D721Med (cell line): ENCODE measurements around the gene C6orf89.
A peak's percentile ranks its signal among the peaks of the same experiment; 100 is the strongest.

Experiments used
- DNase-seq: peaks from one replicate; pipeline ENCODE4 v3.0.0; 2011; ENCODE audit warnings: low spot score; ENCODE audit not compliant: insufficient read length
- FAIRE-seq: peaks from 2 replicates; lab custom pipeline; 2011; peaks lifted over from hg19 to GRCh38; lab: Jason Lieb, UNC
- TF ChIP-seq, protein P1 (sequence below): IDR thresholded peaks from 2 replicates; pipeline ENCODE4 v1.5.1; 2012; ENCODE audit warnings: mild to moderate bottlenecking, control low read depth; ENCODE audit not compliant: insufficient read depth; ENCODE audit errors: missing control alignments

C6orf89 gene

DNA sequence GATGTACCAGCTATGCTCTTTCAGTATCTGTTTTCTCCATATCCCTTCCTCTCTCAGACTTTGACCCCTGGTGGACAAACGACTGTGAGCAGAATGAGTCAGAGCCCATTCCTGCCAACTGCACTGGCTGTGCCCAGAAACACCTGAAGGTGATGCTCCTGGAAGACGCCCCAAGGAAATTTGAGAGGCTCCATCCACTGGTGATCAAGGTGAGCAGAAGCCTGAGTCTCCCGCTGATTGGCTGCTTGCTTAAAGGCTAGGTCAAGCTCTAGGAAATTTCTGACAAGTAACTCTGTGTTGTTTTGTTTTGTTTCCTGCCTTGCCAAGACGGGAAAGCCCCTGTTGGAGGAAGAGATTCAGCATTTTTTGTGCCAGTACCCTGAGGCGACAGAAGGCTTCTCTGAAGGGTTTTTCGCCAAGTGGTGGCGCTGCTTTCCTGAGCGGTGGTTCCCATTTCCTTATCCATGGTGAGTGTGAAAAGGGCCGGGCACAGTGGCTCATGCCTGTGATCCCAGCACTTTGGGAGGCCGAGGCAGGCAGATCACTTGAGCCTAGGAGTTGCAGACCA, 28.6 kb downstream of the C6orf89 start:
- TF ChIP-seq, protein P1, sequence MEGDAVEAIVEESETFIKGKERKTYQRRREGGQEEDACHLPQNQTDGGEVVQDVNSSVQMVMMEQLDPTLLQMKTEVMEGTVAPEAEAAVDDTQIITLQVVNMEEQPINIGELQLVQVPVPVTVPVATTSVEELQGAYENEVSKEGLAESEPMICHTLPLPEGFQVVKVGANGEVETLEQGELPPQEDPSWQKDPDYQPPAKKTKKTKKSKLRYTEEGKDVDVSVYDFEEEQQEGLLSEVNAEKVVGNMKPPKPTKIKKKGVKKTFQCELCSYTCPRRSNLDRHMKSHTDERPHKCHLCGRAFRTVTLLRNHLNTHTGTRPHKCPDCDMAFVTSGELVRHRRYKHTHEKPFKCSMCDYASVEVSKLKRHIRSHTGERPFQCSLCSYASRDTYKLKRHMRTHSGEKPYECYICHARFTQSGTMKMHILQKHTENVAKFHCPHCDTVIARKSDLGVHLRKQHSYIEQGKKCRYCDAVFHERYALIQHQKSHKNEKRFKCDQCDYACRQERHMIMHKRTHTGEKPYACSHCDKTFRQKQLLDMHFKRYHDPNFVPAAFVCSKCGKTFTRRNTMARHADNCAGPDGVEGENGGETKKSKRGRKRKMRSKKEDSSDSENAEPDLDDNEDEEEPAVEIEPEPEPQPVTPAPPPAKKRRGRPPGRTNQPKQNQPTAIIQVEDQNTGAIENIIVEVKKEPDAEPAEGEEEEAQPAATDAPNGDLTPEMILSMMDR: peak; percentile 2
- DNase-seq (no peak), FAIRE-seq (no peak)

DNA sequence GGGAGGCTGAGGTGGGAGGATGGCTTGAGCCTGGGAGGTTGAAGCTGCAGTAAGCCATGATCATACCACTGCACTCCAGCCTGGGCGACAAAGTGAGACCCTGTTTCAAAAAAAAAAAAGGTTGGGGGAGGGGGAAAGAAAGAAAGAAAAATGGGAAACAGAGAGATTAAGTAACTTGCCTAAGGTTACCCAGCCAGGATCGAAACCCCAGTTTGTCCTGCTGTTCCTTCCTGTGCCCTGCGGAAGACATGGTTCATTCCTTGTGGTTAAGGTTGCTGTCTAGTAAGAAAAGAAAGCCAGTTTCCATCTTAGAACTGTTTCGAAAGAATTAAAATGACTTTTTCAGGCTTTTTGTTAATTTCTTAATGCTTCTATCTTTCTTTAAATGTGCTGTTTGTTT, 29.8 kb downstream of the C6orf89 start:
- FAIRE-seq (no peak), DNase-seq (no peak)
- TF ChIP-seq, protein P1: no peak

DNA sequence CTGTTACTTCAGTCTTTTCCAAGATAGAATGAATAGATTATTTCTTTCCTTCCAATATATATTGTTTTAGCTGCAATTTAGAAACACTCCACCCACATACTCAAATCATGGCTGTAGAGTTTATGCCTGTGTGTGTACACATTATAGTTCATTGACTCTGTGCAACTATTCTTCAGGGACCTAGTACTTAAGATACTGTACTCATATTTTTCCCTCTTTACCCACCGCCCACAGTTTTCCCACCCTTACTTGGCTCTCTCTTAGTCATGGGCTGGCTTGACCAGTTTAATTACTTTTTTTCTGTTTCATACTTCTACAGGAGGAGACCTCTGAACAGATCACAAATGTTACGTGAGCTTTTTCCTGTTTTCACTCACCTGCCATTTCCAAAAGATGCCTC, 30.4 kb downstream of the C6orf89 start:
- DNase-seq: no peak
- FAIRE-seq: no peak
- TF ChIP-seq, protein P1: no peak

DNA sequence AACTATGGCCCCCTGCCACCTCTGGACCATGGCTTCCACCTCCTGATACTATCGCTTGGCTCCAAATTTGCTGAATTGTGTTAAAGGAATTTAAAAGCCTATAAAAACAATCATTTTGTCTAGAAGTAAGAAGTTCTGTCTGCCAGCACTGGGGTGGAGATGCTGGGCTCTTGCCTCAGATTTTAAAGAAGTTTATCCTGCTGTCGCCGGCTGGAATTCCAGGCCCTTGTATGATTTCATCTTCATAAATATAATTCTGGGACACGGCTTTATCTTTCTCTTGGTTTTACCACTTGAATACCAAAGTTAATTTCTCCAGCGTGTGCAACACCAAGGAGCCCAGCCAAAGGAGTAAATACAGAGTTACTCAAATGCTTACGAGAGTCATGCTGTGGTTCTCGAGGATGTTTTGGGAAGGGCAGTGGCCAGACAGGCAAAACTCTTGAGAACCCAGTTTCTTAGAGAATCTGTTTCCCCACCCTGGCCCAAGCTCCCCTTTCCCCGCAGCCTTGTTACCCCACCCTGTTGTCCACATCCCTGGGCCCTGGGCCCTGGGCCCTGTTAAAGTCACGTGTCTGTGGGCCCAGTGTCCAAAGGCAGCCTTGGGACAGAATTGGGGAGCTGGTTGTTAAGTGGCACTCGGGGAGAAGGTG, 31.9 kb downstream of the C6orf89 start:
- FAIRE-seq (no peak), DNase-seq (no peak)
- TF ChIP-seq, protein P1: no peak

GRCh38 chr6:36920049-36920448, 34.3 kb downstream of the C6orf89 start:
- FAIRE-seq: no peak

DNA sequence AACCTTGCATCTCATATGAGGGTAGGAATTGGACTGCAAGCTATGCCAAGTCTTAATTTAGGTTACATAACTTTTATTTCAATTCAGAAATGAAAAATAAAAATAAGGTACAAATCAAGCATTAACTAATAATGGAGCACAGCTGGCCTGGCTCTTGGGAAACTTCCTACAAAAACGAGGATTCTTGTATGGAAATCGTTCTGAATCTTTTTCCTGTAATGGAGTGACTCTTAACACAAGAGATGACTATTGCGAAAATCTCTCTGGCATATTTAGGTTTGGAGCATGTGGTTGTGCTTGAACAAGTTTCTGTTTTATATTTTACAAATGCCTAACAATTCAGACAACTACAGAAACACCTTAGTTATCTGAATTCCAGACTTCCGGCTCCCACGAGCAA, 34.8 kb downstream of the C6orf89 start:
- DNase-seq: no peak
- TF ChIP-seq, protein P1: no peak
- no peak for FAIRE-seq

More at GRCh38 chr6:36920049-36920448, 34.3 kb downstream of the C6orf89 start:
- TF ChIP-seq, protein P1: no peak
- DNase-seq: no peak

DNA sequence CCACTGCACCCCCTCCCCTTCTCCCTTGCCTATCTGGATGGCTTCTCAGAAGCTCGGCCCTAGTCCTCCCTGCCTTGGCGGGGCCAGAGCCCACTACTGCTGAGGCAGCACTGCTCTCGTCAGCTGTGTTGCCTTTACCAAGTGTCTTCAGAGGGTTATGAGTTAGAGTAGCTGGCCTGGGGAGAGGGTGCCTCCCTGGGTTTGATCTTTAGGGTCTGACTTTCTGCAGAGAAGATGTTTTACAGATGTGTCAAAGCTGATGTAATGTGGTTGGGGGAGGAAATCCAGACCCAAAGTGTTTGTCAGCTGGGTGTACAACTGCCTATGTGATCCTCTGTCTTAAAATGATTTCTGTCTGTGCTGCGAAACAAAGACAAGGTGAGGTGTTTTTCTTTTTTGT, 38.4 kb downstream of the C6orf89 start:
- TF ChIP-seq, protein P1: no peak
- FAIRE-seq (no peak), DNase-seq (no peak)
